GM19468 (cell line): ENCODE results near the gene HDAC4.
A peak's percentile ranks its signal among the peaks of the same experiment; 100 is the strongest.

ENCODE experiments used
- ATAC-seq: cut with Tn5 transposase; IDR thresholded peaks from one replicate; pipeline ENCODE4 v1.9.1; 2021; ENCODE audit warnings: mild to moderate bottlenecking, moderate library complexity, moderate number of reproducible peaks; ENCODE audit not compliant: unreplicated experiment; ENCODE audit errors: extremely low read depth

The HDAC4 gene

DNA sequence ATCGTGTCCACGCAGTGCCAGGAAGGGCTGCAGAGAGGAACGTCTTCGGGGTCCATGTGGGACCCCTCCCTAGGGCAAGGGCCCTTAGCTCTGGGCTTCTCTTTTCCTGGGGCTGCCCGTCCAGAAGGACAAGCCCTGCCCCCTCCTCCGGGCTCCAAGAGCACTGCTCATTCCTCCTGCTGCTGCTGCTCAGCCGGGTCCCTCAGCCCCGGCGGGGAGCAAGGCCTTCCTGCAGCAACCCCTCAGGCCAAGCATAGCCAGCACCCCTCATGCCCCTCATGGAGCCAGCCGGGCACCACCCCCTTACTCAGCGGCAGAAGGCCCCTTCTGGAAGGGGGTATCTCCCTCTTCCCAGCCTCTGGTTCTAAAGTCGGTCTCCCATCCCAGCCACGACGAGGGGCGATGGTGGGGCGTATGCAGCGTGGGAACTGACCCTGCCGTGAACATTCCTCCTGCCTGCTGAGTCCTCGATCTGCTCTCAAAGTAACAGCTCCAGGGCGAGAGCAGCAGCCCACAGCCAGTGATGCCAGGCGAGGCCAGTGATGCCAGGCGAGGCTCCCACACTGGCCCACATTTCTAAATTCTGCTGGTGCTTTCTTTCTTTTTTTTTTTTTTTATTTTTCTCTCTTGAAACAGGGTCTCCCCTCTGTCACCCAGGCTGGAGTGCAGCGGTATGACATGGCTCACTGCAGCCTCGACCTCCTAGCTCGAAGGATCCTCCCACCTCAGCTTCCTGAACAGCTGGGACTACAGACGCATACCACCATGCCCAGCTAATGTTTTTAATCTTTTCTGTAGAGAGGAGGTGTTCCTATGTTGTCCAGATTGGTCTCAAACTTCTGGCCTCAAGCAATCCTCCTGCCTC, 99.7 kb downstream of the HDAC4 start:
- no peak for ATAC-seq

DNA sequence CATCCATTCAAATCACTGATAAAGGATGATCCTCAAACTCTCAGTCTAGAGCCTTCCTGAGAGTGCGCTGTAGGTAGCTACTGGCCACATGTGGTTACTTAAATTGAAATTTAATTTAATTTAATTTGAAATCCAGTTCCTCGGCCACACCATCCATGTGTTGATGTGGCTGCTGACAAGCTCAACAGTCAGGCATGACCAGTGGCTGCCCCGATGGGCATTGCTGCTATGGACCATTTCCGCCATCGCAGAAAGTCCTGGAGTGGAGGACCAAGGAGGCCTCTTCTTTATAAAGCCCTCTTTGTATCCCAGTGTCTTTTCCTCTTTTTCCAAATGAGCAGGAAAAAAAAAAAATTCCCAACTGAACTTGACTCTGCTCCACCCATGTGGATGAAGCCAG, 100.6 kb downstream of the HDAC4 start:
- ATAC-seq, result no peak

DNA sequence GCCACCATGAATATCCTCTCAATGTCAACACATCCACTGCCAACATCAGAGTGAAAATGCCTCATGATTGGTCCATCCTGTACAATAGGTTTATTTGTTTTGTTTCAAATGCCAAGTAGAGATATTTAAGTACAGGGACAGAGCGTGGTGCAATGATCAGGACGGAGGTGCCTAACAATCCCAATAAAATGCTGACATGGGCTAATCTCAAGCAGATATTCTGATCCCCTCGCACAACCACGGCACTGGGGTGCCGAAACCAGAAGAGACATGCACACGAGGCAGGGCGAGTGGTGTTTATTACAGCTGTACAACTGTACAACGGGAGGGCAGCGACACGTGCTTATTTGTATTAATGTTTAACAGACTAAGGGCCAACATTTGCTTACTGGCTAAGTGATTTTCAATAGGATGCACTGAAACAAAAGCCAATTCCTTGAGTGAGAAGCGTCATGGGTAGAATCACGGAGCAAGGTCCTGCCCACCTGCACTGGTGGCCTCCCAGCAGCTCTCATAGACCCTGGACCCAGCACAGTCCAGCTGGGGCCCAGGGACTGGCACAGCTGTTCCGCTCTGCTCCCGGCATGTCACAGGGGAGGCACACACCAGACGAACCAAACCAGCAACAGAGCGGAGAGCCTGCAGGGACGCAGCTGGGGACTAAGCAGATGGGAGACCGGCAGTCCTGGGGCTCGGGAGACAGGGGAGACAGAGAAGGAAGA, 101.4 kb downstream of the HDAC4 start:
- no peak for ATAC-seq

DNA sequence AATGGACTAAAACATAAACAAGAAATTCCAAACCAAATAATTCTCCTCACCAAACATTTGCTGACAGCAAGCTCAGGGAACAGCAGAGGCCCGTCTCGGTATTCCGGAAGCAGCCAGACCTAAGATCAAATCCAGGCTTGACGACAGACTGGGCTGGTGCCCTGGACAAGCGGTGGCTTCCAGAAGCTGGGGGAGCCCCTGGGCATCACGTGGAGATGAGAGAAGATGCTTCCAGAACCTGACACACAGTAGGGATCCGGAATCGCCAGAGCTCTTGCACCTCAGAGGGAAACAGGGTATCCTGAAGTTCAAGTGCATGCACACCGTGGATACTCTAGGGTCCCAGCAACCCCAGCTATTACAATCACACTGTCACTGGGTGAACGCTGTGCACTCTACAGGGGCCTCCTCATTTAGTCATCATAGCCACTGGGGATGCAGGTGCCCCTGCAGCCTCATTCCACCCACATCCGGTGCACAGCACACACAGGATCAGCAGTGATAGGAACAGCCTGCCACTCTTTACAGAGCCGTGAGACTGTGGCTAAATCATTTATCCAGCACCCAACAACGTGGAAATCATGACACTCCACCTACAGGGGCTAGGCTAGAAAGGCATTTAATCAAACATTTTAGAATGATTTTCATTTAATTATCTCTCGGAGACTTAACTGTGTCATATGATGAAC, 102.6 kb downstream of the HDAC4 start:
- no peak for ATAC-seq

DNA sequence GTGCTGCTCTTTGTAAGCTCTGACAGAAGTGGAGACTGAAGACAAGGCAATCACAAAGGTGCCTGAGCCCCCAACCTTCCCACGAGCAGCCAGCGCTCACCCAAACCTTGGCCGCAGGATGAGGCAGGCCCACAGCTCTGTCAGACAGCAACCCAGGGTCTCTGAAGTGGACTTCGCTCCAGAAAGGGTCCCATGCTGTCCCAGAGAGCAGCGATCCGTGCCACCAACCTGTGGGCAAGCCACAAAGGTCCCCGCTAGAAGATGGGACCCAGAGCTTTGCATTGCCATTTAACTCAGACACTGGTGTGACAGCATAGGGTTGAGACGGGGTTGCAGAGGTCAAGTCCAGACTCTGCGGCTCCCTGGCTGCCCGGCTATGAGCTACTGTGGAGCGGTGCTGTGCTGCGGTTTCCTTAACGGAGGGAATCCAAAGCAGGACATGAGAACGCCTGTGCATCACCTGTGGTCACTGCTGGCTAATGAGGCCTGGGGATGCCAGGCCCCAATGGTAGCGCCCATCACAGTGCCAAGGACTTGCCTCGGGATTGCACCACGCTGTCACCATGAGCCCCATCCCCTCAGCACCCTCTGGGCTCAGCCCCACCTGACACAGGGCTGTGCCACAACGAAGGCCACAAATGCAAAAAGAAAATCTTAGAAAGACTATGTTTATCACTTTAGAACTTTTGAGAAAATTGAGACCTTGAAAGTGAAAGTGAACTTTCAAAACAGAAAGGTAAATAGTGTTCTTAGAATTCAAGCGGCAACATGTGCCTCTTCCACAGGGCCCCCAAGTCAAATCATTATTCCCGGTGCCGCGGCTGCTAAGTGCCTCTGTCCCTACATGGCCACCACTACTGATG, 103.4 kb downstream of the HDAC4 start:
- ATAC-seq, result no peak

DNA sequence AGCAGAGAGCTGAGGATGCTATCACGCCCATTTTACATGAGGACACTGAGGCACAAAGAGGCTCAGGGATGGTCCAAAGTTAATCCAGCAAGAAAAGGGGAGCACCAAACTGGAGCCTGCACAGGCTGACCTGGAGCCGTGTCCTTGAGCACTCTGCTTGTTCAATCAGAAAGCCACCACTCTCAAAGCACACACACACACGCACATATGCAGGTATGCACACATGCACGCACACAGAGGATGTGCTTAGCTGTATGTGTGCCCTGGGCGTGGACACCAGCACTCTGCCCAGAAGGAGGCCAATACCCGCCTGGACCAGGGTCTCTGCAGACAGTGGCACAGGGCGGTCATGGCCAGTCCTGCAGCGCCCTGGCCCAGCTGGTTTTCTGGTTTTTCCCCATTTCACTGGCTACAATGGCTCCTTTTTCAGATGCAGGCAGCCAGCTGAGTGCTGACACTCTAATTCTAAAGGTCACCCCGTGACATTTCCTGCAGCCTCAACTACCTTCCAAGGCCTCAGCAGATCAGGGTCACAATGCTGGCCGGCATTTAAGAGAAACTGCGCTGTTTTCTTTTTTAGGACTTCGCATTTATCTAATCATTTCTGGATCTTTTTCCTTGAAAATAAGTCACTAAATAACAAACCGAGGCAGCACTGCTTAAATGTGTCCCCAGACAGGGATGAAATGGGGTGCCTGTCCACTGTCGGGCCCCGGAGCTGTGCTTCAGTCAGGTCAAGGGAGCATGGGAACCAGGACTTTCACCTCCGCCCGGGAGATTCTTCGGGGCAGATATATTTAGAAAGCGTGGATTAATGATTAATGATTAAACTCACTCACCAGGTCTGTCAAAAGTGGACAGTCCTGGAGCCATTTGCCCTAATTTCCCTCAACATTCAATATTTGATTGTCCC, 104.5 kb downstream of the HDAC4 start:
- no peak for ATAC-seq

DNA sequence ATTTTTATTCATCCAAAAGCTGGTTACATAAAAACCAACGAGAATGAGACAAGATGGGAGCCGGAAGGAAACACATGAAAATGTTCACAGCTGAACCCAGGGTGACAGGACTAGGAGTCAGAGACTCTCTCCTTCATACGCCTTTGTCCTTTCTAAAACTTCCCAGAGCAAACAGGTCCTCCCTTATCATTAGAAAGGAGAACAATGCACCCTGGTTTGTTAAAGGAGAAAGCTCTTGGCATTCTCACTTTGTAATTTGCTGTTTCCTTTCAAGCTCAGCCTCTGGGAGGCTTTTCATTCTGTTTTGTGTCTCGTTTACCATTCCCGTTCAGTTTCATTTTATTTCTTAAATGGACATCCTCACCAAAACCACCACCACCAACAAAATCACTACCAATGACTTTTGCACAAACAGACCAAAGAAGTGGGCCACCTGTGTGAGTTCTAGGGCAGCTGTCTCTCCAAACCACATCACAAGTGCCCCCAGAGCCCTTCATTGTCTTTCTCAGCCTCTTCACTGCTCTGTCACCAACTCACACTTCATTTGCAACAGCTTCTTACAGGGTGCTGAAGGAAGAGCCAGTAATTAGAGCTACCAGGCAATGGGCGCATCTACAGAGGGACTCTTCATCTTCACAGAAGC, 105.3 kb downstream of the HDAC4 start:
- ATAC-seq, result no peak

DNA sequence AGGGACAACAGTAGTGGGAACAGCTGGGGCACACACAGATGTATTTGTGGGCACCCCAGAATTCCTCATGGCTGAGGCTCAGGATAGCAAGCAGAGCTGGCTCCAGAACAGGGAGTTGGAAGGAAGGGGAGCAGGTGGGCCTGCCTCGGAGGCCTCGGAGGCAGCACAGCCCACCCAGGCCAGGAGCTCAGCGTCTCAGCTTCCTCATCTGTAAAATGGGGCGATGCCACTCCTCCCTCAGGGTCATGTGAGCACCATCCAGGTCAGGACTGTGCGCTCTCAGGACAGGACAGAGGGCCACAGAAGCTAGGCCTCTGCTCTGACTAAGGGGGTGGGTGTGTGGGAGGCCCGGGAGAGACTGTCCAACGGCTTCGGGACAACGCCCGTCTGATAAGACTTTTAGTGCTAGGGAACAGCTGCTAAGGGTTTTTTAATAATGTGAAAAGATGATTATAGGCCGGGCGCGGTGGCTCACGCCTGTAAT, 106.2 kb downstream of the HDAC4 start:
- ATAC-seq, result no peak

DNA sequence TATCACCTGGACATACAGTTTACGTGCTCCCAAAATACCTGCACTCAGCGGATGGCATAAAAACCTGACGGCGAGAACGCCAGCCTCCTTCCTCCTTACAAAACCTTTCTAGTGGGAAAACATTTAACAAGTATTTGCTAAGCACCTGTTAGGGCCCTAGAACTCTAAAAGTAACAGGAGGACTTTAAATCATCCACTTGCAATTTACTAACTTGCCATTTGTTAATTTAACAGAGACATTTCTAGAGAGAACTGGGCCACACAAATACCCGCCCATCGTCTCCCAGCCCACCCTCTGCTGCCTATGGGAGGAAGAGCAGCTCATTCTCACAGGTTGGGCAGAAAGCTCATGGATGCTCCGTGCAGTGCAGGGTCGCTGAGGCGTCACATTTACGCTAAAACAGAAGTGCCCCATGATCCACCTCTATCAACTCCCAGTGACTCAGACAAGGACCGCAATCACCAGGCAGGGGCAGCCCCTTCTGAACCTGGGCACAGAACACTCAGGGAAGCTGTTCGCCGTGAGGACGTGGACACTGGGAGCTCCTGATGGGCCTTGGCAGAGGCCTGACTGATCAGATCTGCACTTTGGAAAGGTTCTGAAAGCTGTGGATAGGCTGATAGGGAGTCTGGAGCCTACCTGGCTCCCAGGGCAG, 106.9 kb downstream of the HDAC4 start:
- peak; percentile 18 for ATAC-seq

DNA sequence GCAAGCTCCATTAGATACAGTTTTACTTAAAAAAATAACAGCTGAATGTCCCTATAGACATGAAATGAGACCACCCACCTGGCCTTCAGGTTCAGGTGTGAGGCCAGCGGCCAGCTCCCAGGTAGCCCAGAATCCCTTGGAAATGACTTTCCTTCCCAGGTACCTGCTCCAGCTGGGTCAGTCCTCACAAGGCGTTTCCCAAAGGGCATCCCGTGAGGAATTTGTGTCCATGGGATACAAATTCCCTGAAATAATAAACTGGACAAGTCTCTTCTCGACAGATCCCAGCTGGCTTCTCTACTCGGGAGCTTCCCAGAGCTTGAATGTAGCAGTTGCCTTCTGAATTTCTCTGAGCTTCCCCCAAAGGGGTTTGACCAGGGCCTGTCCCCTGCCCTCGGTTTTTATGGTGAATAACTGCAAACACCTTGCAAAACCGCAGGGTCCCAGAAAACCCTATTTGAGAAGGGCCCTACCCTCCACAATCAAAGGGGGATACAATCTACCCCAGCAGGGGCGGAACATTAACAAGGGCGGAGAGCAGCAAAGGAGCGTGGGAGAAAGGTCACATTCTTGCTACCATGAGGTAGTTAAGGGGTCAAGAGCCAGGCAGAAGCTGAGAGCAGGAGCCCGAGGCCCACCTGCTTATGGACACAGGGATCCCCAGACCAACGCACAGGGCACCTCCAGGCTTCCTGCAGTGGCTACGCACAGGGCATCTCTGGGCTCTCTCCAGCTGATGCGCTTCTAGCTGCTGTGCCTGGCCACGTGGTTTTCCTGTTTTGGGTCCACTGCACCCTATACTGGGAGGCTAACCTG, 107.7 kb downstream of the HDAC4 start:
- ATAC-seq, result no peak

DNA sequence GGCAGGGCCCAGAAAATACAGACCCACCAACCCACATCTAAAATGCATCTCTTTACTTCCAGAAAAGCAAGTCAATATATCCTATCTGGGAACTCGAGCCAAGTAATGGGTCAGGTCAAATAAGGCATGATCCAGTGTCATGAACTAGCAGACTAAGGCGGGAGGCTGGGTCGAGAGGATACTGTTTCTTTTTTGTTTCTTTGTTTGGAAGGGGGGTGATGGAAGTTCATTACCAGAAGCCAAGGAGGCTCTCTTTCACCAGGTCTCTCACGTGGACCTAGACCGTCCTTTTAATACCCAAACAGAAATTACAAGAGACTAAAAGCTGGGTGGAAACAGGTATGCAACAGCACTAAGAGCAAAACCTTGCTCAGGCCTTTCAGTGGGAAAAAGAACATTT, 108.3 kb downstream of the HDAC4 start:
- no peak for ATAC-seq

DNA sequence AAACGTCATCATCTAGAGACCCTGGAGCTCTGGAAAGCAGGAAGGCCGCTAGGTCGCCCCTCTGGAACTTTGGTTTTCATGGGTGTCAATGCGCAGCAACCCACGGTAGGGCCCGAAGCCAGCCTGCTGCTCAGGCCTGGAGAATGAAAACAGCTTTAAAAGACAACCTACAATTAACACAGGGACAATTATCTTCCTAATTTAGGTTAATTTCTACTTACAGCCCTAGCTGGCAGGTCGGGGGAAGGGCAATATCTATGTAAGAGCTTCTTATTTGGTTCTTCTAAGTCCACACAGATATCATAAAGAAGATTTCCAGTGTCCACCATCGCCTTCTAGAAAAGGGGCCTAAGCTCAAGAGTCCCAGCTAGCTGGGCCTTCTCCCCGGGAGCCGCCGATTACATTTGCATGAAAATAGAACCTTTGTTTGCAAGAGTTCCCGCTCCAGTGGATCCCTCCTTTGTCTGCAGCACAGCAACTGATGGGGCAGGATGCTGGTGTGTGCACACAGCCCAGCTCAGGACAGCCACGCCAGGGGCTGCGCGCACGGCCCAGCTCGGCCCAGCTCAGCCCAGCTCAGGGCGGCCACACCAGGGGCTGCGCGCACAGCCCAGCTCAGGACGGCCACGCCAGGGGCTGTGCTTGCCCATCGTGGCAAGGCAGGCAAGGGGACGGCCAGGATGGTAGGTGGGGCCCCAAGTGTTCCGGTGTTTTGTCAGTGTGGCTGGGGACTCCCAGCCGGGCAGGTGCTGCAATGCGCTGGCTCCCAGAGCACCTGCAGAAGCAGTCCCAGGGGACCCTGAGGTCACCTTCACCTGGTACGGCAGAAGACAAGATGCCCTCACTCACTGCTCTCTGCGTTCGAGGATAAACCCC, 109.1 kb downstream of the HDAC4 start:
- ATAC-seq, result no peak

DNA sequence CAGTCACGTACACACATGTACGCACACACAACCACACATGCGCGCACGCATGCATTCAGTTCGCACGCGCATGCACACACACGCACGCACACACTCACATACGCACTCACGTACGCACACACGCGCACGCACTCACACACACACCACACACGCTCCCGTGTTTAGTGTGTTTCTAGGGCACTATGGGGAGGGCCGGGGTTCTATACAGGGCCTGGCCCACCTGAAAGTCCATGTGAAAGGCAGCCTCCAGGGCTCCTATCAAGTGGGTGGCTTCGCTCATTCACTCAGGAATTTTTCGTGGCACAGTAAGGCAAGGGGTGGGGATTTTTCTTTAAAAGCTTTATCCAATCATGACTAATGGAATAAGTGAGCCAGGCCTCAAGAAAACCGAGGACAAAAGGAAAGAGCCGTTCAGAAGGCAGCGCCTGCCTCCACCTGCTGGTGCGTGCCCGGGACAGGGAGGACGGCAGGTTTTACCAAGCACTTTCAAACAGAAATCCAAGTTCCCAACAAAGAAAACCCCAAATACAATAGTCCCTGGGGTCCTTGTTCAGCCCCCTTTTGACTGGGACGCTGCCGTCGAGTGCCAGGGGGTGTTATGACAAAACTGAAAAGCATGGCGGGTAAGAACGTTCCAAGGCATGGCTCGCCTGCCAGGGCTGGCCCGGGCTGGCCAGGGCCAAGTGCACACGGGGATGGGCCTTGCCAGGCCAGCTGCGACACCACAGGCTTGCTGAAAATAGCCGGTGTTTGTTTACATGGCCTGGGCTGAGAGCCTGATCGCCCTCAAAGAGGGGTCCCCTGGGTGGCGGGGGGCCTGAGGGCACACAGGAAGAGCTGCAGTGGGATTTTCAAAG, 110.0 kb downstream of the HDAC4 start:
- no peak for ATAC-seq

DNA sequence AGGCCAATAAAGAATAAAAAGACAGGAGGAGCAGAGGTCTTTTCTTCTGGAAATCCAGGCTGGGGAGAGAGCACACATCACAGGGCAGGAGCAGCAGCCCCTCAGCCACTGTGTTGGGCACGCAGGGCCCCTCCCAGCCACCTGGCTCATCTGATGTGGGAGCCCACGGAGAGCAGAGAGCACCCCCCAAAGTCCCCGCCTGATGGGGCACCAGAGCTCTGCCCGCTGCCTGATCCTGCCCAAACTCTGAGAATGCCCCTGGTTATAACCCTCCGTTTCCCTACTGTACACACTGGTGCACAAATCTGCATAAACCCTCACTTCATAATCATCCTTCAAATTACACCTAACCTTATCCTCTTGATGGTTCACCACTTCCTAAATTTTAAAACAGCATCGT, 111.3 kb downstream of the HDAC4 start:
- ATAC-seq, result no peak

DNA sequence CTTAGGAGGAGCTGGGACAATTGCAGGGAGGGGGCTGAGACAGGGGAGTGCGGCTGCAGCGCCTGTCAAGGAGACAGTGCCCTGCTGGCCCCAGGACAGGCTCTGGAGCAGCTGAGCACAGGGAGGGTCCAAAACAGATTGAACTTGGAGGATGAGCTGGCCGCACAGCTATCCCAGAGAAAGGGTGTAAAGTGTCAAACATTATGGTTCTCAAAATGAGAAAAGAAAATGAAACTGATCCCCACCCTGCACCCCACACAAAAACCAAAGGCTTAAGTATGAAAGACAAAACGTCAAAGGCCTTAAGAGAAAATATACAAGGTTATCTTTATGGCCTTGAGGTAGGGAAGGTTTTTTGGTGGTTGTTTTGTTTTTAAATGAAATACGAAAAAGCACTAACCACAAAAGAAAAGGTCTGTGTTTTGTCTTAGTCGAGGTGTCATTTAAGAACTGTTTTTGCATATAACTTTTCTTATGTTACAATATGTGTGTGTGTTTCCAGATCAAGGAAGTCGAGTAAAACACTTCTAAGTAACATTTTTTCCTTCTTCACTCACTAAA, 111.8 kb downstream of the HDAC4 start:
- peak; percentile 19 for ATAC-seq
